NCI-H2171 (cell line): Measurements from ENCODE around the gene OSCAR.

Experiments used
- DNase-seq: peaks from one replicate; lab custom pipeline; 2025; lab: John Stamatoyannopoulos, UW

Gene OSCAR

DNA sequence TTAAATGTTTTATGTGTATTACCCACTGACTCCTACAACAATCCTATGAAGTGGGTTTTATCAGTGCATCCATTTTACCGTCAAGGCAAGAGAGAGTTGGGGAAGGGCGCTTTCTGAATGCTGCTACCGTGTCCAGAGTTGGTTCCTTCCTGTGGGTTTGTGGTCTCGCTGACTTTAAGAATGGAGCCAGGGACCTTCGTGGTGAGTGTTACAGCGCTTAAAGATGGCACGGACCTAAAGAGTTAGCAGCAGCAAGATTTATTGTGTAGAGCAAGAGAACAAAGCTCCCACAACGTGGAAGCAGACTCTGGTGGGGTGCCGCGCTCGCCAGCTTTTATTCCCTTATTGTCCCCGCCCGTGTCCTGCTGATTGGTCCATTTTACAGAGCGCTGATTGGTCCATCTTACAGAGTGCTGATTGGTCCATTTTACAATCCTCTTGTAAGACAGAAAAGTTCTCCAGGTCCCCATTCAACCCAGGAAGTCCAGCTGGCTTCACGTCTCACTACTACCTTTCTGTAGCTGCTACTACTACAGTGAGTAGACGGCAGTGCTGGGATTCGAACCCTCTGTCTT lies 6.1 kb downstream of the OSCAR start:
- DNase-seq: no peak

DNA sequence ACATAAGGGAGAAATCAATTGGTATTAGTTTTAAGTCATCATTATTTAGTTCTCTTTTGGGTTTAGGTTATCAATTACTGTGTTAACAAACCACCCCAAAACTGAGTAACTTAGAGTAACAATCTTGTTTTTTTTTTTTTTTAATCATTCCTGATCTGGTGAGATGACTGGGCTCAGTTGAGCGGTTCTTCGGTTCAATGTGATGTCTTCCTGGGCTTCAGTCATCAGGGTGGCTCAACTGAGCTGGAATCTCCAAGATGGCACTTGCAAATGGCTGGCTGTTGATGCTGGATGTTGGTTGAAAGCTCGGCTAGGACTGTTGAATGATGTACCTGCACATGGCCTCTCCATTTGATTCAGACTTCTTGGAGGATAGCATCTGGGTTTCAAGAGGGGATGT lies 16.2 kb downstream of the OSCAR start:
- DNase-seq: no peak

DNA sequence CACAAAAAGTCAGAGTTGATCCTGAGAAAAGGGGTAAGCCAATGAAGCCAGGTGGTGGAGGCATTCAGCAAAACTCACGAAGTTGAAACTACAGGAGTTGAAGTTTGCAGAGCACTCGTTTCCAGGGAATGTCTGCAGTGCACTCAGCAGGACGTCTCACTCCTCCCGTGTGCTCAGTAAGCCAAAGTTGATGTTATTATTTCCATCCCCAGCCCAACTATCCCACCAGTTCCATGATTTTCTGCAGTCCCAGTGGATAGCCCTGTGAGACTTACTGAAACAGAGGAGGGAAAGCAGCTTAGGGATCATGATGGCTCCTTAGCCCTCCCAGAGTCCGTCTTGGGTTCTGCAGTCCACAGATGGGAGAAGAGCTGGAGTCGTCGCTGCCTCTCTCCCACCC lies 19.6 kb downstream of the OSCAR start, which contains the start of gene TARM1:
Gene TARM1, minus strand, starts transcription at position 334 of the 400 bp plus-strand sequence. Its CDS starts 25 bp downstream, at position 309.
- no peak for DNase-seq

DNA sequence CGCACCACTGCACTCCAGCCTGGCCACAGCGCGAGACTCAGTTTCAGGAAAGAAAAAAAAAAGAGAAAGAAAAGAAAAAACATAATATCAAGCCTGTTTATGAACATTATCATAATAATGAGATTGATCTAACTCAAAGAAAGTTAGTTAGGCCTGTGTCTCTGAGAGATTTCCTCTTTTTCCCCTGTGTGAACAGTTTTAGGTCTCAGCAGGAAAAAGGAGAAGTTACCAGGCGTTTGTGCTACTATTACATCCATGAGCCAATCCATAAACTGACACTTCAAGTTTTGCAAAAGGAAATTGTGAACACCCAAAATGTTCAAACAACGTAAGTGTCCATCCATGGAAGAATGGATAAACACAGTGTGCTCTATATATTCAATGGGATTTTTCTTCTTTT lies 23.3 kb downstream of the OSCAR start:
- DNase-seq: no peak

DNA sequence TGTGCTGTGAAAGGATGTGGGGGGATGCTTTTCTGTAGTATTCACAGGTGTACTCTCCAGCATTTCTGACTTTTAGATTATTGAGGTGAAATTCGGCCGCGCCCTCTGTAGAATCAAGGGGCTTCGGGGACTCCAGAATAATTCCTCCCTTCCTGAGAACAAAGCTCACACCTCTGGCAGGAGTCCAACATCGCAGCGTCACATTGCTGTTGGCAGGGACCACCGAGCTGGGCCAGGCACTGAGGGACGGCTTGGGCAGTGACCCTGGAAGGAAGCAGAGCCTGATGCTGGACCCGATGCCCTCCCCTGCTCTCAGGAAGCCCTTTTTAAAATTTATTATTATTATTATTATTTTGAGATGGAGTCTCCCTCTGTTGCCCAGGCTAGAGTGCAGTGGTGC lies 25.8 kb downstream of the OSCAR start:
- DNase-seq: no peak

DNA sequence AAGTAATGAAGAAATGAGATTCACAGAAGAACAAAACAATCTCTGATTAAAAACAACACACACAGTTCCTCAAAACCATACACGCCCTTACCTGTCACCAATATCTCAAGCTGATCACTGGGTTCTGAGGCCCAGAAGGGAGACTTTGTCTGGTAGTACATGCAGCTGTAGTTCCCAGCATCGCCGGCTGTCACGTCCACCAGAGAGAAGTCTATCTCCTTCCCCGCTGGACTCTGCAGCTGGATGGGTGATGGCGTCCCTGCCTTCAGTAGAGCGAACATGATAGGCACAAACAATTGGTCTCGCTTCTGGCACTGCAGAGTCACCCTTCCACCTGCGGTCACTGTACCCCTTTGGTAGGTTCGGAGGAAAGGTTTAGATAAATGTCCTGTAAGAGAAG lies 26.8 kb downstream of the OSCAR start:
- no peak for DNase-seq

DNA sequence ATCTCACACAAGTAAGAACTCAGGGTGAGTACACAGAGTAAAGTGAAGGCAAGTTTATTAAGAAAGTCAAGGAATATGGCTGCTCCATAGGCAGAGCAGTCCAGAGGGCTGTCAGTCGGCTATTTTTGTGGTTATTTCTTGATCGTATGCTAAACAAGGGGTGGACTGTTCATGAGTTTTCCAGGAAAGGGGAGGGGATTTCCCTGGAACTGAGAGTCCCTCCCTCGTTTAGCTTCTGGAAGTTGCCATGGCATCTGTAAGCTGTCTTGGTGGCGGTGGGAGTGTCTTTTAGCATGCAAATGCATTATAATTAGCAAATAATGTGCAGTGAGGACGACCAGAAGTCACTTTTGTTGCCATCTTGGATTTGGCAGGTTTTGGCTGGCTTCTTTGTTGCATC lies 31.1 kb downstream of the OSCAR start:
- DNase-seq: no peak

DNA sequence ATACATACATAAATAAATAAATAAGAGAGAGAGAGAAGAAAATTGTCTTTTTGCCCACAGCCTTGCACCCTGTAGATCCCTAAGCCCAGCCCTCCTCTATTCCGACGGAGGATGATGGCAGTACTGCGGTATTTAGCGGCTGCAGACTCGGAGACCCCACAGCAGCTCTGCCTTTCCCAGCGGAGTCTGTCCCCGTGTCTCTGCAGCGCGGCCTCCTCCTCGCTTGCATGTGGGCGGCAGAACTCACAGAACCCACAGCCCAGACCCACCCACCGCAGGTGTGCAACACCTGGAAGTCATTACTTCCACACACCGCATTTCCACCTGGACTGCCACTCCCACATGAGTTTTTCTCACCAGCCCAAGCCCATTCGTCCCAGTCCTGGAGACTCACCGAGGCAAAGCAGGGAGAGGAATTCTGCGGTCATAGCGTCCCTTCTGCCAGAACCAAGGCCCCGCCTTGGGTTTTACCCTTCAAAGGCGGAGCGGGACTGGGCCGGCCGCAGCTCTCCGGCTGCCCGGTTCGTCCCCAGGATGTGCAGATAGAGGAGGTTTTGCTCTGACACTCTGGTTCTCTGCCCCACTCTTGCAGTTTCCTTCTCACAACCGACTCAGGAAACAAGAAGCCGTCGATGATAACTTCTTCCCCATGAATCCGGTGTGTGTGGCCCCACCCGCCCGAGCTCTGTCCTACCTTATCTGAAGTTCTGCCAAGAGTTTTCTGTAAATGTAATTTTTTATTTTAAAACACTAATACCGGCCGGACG lies 37.1 kb downstream of the OSCAR start, which contains the start of gene VSTM1:
Gene VSTM1, minus strand, starts transcription at position 548 of the 767 bp plus-strand sequence. Its CDS starts 120 bp downstream, at position 428.
- DNase-seq: no peak

DNA sequence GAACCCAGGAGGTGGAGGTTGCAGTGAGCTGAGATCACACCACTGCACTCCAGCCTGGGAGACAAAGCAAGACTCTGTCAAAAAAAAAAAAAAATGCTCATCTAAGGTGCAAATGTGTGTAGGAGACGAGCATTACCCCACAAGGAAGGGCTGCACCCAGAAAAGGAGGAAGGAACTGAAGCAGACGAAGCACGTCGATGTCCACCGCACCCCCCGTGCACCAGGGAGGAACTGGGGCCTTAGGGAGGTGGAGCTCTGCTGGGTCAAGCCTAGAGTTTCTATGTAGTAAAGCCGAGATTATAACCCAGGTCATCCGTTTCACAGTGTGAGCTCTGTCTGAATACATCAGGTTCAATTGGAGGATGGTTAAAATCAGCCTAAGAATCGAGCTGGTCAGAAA lies 38.0 kb downstream of the OSCAR start:
- no peak for DNase-seq

DNA sequence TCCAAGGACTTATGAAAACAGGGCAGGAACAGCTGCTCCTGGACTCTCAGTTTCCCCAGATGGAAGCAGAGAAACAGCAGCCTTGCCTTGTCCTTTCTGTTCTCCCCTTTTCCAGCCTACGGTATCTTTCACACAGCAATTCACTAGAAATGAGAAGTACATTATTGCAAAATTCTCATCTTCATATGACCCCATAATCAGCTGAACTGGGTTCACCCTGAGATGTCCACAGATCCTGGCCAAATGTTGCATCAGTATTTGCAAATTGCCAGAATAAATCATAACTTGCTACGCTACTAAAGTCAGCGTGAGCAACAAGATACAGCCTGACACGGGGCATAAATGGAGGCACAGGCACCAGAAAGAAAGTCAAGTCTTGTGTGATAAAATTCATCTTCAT lies 53.0 kb downstream of the OSCAR start:
- DNase-seq: no peak

DNA sequence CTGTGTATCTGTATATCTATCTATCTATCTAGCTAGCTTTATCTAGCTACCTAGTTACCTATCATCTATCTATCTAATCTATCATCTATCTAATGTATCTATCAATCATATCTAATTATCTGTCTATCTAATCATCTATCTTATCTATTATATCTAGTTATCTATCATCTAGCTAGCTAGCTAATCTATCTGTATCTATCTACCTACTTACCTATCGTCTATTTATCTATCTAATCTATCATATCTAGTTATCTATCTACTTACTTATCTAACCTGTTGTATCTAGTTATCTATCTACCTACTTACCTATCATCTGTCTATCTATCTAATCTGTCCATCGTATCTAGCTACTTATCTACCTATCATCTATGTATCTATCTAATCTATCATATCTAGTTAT lies 54.8 kb downstream of the OSCAR start:
- no peak for DNase-seq
